H9 (cell line): ENCODE results near the gene AJAP1. TPM values are rescaled to one million over a fixed set of nuclear protein-coding genes. Genes with fewer than 3 reads are reported as not detected.
A peak's percentile ranks its signal among the peaks of the same experiment; 100 is the strongest.

Source experiments
- DNase-seq: peaks from one replicate; pipeline ENCODE4 v3.0.0-alpha.2; 2017
- H2AFZ ChIP-seq: one replicate; pipeline ENCODE4 v1.6.1; 2013; ENCODE audit warnings: mild to moderate bottlenecking, low read length, control low read depth, moderate library complexity
- H2AK5ac ChIP-seq: 2 replicates; pipeline ENCODE4 v1.6.1; 2013; ENCODE audit warnings: low read length, control low read depth, mixed read lengths; ENCODE audit not compliant: insufficient read length
- H2BK120ac ChIP-seq: one replicate; pipeline ENCODE4 v1.6.1; 2013; ENCODE audit warnings: low read depth, mild to moderate bottlenecking, low read length, control low read depth, inconsistent platforms; ENCODE audit not compliant: poor library complexity, severe bottlenecking
- H2BK12ac ChIP-seq: 2 replicates; pipeline ENCODE4 v1.6.1; 2013; ENCODE audit warnings: low read length, control low read depth, mixed read lengths, low read depth; ENCODE audit not compliant: insufficient read length
- H2BK15ac ChIP-seq: 2 replicates; pipeline ENCODE4 v1.6.1; 2013; ENCODE audit warnings: low read depth, low read length, control low read depth
- H2BK20ac ChIP-seq: one replicate; pipeline ENCODE4 v1.6.1; 2013; ENCODE audit warnings: low read depth, mild to moderate bottlenecking, low read length, control low read depth, inconsistent platforms; ENCODE audit not compliant: poor library complexity, severe bottlenecking
- H2BK5ac ChIP-seq: 2 replicates; pipeline ENCODE4 v1.6.1; 2013; ENCODE audit warnings: low read length, control low read depth, mixed read lengths; ENCODE audit not compliant: insufficient read length
- H3K14ac ChIP-seq: 2 replicates; pipeline ENCODE4 v1.6.1; 2013; ENCODE audit warnings: low read length, control low read depth; ENCODE audit not compliant: insufficient read depth
- H3K18ac ChIP-seq: 2 replicates; pipeline ENCODE4 v1.6.1; 2013; ENCODE audit warnings: low read depth, mild to moderate bottlenecking, mixed read lengths, low read length, control low read depth; ENCODE audit not compliant: insufficient read length
- H3K23ac ChIP-seq: 2 replicates; pipeline ENCODE4 v1.6.1; 2013; ENCODE audit warnings: low read length, control low read depth, mixed read lengths, low read depth; ENCODE audit not compliant: insufficient read length
- H3K23me2 ChIP-seq: 2 replicates; pipeline ENCODE4 v1.6.1; 2013; ENCODE audit warnings: low read depth, mild to moderate bottlenecking, mixed read lengths, low read length, control low read depth; ENCODE audit not compliant: insufficient read length, poor library complexity, severe bottlenecking
- H3K27ac ChIP-seq: 2 replicates; pipeline ENCODE4 v1.5.1; 2013; ENCODE audit warnings: low read length, control low read depth, mixed read lengths, low read depth; ENCODE audit not compliant: insufficient read length
- H3K27me3 ChIP-seq: 2 replicates; pipeline ENCODE4 v1.6.1; 2013; ENCODE audit warnings: low read length, control low read depth, inconsistent platforms; ENCODE audit not compliant: insufficient read depth
- H3K4ac ChIP-seq: 2 replicates; pipeline ENCODE4 v1.6.1; 2013; ENCODE audit warnings: low read depth, mild to moderate bottlenecking, control low read depth, inconsistent platforms, low read length, moderate library complexity
- H3K4me1 ChIP-seq: 2 replicates; pipeline ENCODE4 v1.6.1; 2013; ENCODE audit warnings: low read length, control low read depth, inconsistent platforms; ENCODE audit not compliant: insufficient read depth
- H3K4me2 ChIP-seq: 2 replicates; pipeline ENCODE4 v1.6.1; 2013; ENCODE audit warnings: low read length, control low read depth, mixed read lengths; ENCODE audit not compliant: insufficient read length, insufficient read depth
- H3K56ac ChIP-seq: 2 replicates; pipeline ENCODE4 v1.6.1; 2013; ENCODE audit warnings: low read depth, mild to moderate bottlenecking, mixed read lengths, low read length, control low read depth; ENCODE audit not compliant: insufficient read length
- H3K79me1 ChIP-seq: 2 replicates; pipeline ENCODE4 v1.6.1; 2013; ENCODE audit warnings: low read depth, mild to moderate bottlenecking, moderate library complexity, low read length, control low read depth, inconsistent platforms; ENCODE audit not compliant: insufficient read depth, poor library complexity, severe bottlenecking
- H3K79me2 ChIP-seq: 2 replicates; pipeline ENCODE4 v1.6.1; 2013; ENCODE audit warnings: low read length, control low read depth, inconsistent platforms; ENCODE audit not compliant: insufficient read depth
- H3K9ac ChIP-seq: 2 replicates; pipeline ENCODE4 v1.6.1; 2013; ENCODE audit warnings: low read length, control low read depth, mixed read lengths; ENCODE audit not compliant: insufficient read length; ENCODE audit errors: extremely low read depth
- H3K9me3 ChIP-seq: one replicate; pipeline ENCODE4 v1.6.1; 2013; ENCODE audit warnings: low read depth, low read length, inconsistent platforms; ENCODE audit not compliant: control insufficient read depth
- H3T11ph ChIP-seq: one replicate; pipeline ENCODE4 v1.6.1; 2013; ENCODE audit warnings: mild to moderate bottlenecking, low read length, control low read depth, inconsistent platforms
- H4K20me1 ChIP-seq: one replicate; pipeline ENCODE4 v1.6.1; 2013; ENCODE audit not compliant: control insufficient read depth, insufficient read length, insufficient read depth
- H4K5ac ChIP-seq: 2 replicates; pipeline ENCODE4 v1.6.1; 2013; ENCODE audit warnings: low read depth, mild to moderate bottlenecking, mixed read lengths, low read length, control low read depth; ENCODE audit not compliant: insufficient read length
- H4K8ac ChIP-seq: replicated peaks from 2 replicates; pipeline ENCODE4 v1.6.1; 2013; ENCODE audit warnings: low read length, control low read depth, mixed read lengths, low read depth; ENCODE audit not compliant: insufficient read length
- H4K91ac ChIP-seq: 2 replicates; pipeline ENCODE4 v1.6.1; 2013; ENCODE audit warnings: low read depth, mild to moderate bottlenecking, moderate library complexity, mixed read lengths, low read length, control low read depth; ENCODE audit not compliant: insufficient read length
- H3K27ac Mint-ChIP-seq, 3 experiments: 2 replicates in 2 of 3; 3 replicates in 1 of 3; pipeline ENCODE4 v1.8.0; 2020 to 2021; ENCODE audit warnings: mixed read lengths in 3 of 3, mild to moderate bottlenecking in 1 of 3, moderate library complexity in 1 of 3
- H3K27me3 Mint-ChIP-seq: 2 replicates; pipeline ENCODE4 v1.8.0; 2021; ENCODE audit warnings: low read depth, mild to moderate bottlenecking, moderate library complexity, mixed read lengths
- H3K36me3 Mint-ChIP-seq, 3 experiments: 2 replicates in 2 of 3; 3 replicates in 1 of 3; pipeline ENCODE4 v1.8.0; 2020 to 2021; ENCODE audit warnings: low read depth in 3 of 3, mixed read lengths in 3 of 3; ENCODE audit not compliant: insufficient read depth in 1 of 3
- H3K4me1 Mint-ChIP-seq, 2 experiments: 2 replicates each; pipeline ENCODE4 v1.8.0; 2020; ENCODE audit warnings: mixed read lengths in 2 of 2
- H3K4me3 Mint-ChIP-seq, 2 experiments: 2 replicates in 1 of 2; 3 replicates in 1 of 2; pipeline ENCODE4 v1.8.0; 2020 to 2021; ENCODE audit warnings: mild to moderate bottlenecking in 2 of 2, mixed read lengths in 2 of 2, moderate library complexity in 1 of 2
- H3K9me3 Mint-ChIP-seq, 2 experiments: 2 replicates in 1 of 2; 3 replicates in 1 of 2; pipeline ENCODE4 v1.8.0; 2020; ENCODE audit warnings: mild to moderate bottlenecking in 2 of 2, mixed read lengths in 2 of 2, moderate library complexity in 1 of 2
- WGBS: extraction: QIAGEN DNeasy Blood & Tissue Kit; methylation state at CpG from one replicate; pipeline ENCODE4 v1.1.7; 2013; ENCODE audit warnings: missing lambda C conversion rate, low lambda C conversion rate, mixed read lengths; ENCODE audit not compliant: insufficient read length; ENCODE audit errors: extremely low coverage; 5-methylcytosine and 5-hydroxymethylcytosine counted together
- total RNA-seq: library from RNA; stranded (reverse); gene quantifications from 2 replicates; pipeline ENCODE4 v1.2.1, GENCODE V29; 2021
- TF ChIP-seq, protein P1 (sequence below): fragments of 200-600 bp; sonication (generic); conservative IDR thresholded peaks from 3 replicates; pipeline ENCODE4 v1.8.0; 2021; ENCODE audit warnings: antibody characterized with exemption, mild to moderate bottlenecking

Gene AJAP1
- total RNA-seq, 1 experiment from 2014 or later = 8.6 TPM

DNA sequence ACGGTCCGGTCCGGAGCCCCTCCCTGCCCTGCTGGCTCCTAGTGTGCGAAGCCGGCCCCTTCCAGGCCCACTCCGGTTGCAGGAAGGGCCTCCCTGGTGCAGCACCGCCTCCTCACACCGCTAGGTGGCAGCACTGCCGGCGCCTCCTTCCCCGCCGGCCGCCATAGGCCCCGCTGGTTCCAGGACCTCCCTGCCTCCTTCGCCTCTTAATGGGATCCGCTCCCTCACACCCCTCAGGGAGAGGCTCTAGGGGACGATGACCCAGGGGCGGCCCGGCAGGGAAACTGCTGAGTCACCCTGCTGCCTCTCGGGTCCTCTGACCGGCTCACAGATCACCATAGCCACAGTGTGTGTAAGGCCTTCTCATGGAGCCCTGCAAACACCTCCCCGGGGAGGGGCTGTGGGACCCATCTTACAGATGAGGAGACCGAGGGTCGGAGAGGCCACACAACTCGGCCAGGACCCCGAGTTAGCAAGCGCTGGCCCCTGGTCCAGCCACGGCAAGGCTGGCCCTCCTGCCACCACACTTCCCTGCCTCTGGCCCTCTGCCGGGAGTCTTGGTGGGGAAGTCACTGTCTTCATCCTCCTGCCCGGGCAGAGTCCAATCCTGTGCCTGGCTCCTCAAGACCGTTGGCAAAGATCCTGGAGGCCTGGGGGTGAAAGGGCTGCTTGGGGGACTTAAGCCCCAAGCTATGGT is 1.6 kb upstream of the AJAP1 start:
- H2AFZ ChIP-seq = no peak overlapping the region
- Mint-ChIP-seq H3K4me3 (no peak overlapping the region), H3K36me3 (no peaks in the 10 kb centered on the region), H3K27ac (no peak overlapping the region), H3K27me3 (peaks cover 44% of the 10 kb centered on the region), H3K9me3 (peaks cover 0 to 3% of the 10 kb centered on the region in 2 experiments; a peak in 1 of 5 replicates), H3K4me1 (peaks cover 14 to 15% of the 10 kb centered on the region in 2 experiments)
- H2BK120ac ChIP-seq = no peak overlapping the region
- no peak overlapping the region for H3T11ph ChIP-seq
- no peak overlapping the region for H2AK5ac ChIP-seq
- H3K56ac ChIP-seq = no peak overlapping the region
- H4K5ac ChIP-seq = no peak overlapping the region
- no peak overlapping the region for H2BK12ac ChIP-seq
- H3K18ac ChIP-seq = no peak overlapping the region
- no peaks in the 10 kb centered on the region for H4K20me1 ChIP-seq
- no peaks in the 10 kb centered on the region for H3K79me2 ChIP-seq
- peaks cover 18% of the 10 kb centered on the region; the same call in 1 of the 2 replicates for H3K27me3 ChIP-seq
- no peak overlapping the region for H2BK5ac ChIP-seq
- no peaks in the 10 kb centered on the region for H3K79me1 ChIP-seq
- peaks cover 14% of the 10 kb centered on the region; the same call in 1 of the 2 replicates for H3K4me1 ChIP-seq
- no peak overlapping the region for H3K23ac ChIP-seq
- H3K4ac ChIP-seq = no peak overlapping the region
- no peak overlapping the region for H4K8ac ChIP-seq
- TF ChIP-seq, protein P1, sequence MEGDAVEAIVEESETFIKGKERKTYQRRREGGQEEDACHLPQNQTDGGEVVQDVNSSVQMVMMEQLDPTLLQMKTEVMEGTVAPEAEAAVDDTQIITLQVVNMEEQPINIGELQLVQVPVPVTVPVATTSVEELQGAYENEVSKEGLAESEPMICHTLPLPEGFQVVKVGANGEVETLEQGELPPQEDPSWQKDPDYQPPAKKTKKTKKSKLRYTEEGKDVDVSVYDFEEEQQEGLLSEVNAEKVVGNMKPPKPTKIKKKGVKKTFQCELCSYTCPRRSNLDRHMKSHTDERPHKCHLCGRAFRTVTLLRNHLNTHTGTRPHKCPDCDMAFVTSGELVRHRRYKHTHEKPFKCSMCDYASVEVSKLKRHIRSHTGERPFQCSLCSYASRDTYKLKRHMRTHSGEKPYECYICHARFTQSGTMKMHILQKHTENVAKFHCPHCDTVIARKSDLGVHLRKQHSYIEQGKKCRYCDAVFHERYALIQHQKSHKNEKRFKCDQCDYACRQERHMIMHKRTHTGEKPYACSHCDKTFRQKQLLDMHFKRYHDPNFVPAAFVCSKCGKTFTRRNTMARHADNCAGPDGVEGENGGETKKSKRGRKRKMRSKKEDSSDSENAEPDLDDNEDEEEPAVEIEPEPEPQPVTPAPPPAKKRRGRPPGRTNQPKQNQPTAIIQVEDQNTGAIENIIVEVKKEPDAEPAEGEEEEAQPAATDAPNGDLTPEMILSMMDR = peak; percentile 99
- peaks cover 13% of the 10 kb centered on the region for H3K23me2 ChIP-seq
- no peak overlapping the region for H4K91ac ChIP-seq
- no peak overlapping the region for H3K14ac ChIP-seq
- H3K9ac ChIP-seq = no peak overlapping the region
- H3K27ac ChIP-seq = no peak overlapping the region
- H3K9me3 ChIP-seq = no peaks in the 10 kb centered on the region
- DNase-seq = peak; percentile 79
- no CpG with 5 or more reads among the region's 31 CpGs for WGBS
- no peak overlapping the region for H3K4me2 ChIP-seq
- no peak overlapping the region for H2BK20ac ChIP-seq
- no peak overlapping the region for H2BK15ac ChIP-seq
